GM12872 (cell line): ENCODE results near the gene BAZ2B.

Source experiments
- TF ChIP-seq, protein P1 (sequence below): IDR thresholded peaks from 3 replicates; pipeline ENCODE4 v1.5.1; 2011; ENCODE audit warnings: low read depth, mild to moderate bottlenecking, low read length, moderate library complexity; ENCODE audit not compliant: insufficient read depth

BAZ2B gene

DNA sequence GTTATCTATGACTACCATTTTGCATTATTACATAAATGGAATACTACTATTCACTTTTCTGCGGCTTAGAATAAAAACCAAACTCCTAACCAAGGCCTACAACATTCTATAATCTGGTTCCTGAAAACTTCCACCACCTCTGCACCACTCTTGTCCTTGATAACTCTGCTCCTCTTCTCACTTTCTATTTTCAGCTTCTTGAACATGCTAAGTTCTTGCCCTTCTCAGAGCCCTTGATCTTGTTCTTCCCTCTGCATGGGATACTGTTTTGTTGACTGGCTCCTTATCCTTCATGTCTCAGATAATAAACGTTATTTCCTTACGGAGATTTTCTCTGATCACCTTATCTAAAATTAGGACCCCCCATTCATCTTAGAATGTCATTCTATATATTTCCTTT lies 264.4 kb downstream of the BAZ2B start:
- TF ChIP-seq, protein P1, sequence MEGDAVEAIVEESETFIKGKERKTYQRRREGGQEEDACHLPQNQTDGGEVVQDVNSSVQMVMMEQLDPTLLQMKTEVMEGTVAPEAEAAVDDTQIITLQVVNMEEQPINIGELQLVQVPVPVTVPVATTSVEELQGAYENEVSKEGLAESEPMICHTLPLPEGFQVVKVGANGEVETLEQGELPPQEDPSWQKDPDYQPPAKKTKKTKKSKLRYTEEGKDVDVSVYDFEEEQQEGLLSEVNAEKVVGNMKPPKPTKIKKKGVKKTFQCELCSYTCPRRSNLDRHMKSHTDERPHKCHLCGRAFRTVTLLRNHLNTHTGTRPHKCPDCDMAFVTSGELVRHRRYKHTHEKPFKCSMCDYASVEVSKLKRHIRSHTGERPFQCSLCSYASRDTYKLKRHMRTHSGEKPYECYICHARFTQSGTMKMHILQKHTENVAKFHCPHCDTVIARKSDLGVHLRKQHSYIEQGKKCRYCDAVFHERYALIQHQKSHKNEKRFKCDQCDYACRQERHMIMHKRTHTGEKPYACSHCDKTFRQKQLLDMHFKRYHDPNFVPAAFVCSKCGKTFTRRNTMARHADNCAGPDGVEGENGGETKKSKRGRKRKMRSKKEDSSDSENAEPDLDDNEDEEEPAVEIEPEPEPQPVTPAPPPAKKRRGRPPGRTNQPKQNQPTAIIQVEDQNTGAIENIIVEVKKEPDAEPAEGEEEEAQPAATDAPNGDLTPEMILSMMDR, result no peak

DNA sequence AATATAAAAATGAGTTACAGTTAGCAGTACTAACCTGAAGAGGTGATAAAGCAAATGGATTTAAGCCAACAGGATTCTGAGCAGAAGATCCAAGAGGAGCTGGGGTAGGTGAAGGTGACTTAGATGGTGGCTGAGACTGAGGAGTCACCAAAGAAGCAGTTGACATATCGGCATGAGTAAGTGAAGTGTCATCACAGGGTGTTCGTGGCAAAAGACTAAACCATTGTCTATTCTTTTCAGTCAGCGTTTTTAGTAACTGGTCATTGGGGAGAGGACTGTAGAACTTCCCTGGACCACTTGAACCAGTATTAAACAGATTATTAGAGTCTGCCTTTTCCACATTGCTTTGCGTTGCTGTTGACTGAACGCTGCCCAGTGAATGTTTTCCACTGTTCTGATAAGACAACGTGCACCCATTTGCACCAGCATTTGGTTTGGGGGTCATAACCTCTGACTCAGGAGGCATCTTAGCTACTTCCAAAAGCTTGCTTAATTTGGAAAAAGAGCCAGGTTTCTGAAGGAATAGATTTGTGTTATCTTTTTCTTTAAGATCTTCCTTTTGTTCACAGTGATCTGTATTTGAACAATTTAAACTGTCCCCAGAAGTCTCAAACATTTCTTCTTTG lies 266.6 kb downstream of the BAZ2B start:
- TF ChIP-seq, protein P1, result no peak

DNA sequence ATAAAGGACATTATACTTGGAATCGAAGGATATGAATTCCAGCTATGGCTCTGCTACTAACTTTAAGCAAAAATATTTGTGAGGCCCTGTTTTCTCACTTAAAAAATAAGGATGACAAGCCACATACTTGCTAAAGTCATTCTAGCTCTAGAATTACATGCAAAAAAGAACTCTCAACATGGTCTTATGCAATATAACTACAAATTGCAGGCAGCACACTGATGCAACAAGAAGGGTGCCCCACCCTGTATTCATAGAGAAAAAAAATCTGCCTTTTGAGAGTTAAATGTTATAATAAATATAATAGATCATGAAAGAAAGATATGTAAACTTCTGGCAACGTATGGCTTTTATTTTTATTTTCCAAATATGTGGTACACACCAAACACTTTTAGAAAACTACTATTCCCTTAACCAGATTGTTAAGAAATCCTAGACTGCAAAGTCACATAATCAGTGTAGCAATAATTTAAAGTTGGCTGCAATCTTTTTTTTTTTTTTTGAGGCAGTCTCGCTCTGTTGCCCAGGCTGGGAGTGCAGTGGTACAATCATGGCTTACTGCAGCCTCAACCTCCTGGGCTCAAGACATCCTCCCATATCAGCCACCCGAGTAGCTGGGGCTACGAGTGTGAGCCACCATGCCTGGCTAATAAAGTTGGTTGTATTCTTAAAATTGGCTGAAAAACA lies 289.6 kb downstream of the BAZ2B start:
- TF ChIP-seq, protein P1, result no peak

DNA sequence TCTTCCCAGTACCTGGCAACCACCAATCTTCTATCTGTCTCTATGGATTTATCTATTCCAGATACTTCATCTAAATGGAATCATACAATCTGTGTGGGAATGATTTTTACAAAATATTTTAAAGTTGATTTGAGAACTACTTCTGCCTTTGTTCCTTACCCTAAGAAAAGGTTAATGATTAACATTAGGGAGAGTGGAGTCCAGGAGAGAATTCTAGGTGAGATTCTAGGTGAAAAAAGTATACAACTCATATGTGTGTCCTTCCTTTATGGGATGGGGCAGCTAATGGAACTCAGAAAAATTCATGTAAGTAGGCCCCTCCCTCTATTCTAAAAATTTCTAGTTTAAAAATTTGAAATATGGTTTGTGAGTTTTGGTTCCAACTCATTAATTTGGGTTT lies 293.9 kb downstream of the BAZ2B start:
- TF ChIP-seq, protein P1, result no peak

DNA sequence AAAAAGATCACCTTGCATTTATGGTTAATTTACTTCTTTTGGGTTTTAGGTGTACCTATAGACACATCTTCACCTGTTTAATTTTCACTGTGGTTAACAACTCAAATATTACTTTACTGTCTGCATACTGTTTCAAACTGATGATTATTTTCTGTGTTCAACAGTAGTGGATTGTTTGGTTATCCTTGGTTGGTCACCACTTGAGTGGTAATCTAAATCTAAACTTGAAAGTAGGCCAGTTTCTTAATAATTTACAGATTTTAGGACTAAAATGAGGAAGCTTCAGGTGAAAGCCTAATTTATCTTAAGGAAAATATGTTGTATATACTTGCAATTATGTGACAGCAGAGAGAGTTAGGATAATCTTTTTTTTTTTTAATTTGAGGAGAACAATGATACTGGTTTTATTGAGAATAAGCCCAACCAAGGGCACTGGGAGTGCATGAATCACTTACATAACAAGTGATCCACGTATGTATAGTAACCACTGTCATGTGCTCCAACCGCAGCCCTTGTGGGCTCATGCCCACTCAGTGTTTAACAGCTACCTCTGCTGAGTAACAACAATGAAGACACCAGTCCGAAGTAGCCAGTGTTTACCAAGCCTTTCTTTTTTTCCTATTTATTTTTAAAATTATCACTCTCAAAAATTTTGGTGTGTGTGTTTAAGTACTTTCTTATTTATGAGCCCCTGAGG lies 298.8 kb downstream of the BAZ2B start:
- TF ChIP-seq, protein P1, result no peak

DNA sequence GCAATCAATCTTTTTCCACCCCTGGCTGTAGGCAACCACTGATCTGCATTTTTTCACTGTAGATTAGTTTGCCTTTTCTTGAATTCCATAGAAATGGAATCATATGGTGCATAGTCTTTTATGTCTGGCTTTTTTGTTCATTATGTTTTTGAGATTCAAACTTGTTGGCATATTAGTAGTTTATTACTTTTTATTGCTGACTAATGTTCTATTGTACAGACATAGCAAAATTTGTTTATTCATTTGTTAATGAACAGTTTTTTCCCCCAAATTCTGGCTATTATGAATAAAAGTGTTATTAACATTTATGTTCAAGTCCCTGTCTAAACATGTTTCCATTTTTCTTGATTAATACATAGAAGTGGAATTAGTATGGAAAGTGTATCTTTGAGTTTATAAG lies 308.4 kb downstream of the BAZ2B start:
- TF ChIP-seq, protein P1, result no peak

DNA sequence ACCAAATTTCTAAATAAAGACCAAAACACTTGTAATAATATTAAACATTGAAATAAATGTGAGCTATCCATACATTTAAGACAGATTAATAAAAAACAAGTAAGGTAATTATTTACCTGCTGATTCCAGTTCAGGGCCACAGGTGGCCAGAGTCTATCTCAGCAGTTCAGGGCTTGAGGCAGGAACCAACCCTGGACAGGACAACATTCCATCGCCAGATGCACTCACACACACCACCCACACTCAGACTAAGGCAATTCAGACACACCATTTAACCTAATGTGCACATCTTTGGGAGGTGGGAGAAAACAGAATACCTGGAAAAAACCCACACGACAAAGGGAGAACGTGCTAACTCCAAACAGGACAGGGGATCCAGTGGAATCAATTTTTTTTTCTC lies 315.8 kb downstream of the BAZ2B start:
- TF ChIP-seq, protein P1, result no peak
